ENCODE data around the gene RASSF7. TPM values are rescaled to one million over a fixed set of nuclear protein-coding genes. Genes with fewer than 3 reads are reported as not detected.

RASSF7 gene
- total RNA-seq, 1 donor from 2014 or later: 1.7 TPM

DNA sequence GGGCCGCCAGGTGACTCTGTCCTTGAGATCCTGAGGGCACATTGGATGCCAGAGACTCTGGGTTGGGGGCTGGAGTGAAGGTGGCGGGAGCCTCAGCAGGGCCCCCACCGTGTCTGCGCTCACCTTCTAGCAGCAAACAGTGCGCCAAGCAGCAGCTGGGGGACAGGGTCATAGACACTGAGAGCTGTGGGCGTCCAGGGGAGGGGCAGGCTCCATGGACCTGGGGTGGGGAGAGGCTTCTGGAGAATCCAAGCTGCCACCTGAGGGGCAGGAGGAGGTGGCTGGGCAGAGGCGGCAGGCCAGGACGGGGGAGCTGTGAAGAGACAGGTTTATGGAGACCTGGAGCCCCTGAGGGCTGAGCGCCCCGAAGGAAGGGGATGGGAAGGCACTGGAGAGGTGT, 23.5 kb downstream of the RASSF7 start:
- no peak for DNase-seq (ENCODE audit: low spot score)

GRCh38 chr11:586376-587316, 25.9 kb downstream of the RASSF7 start:
- no peak for DNase-seq (ENCODE audit: low spot score)

GRCh38 chr11:587546-587945, 26.8 kb downstream of the RASSF7 start:
- DNase-seq (ENCODE audit: low spot score): no peak

- no peak for DNase-seq (ENCODE audit: low spot score)
These were observed 27.2 kb downstream of the RASSF7 start for GRCh38 chr11:587978-588380.

- DNase-seq (ENCODE audit: low spot score): no peak
These were observed 29.0 kb downstream of the RASSF7 start for GRCh38 chr11:589798-590197.

- no peak for DNase-seq (ENCODE audit: low spot score)
These were observed 30.2 kb downstream of the RASSF7 start for GRCh38 chr11:590997-591396.

GRCh38 chr11:592501-592900, 31.7 kb downstream of the RASSF7 start:
- DNase-seq (ENCODE audit: low spot score): no peak

GRCh38 chr11:592918-593317, 32.1 kb downstream of the RASSF7 start:
- DNase-seq (ENCODE audit: low spot score): no peak

DNA sequence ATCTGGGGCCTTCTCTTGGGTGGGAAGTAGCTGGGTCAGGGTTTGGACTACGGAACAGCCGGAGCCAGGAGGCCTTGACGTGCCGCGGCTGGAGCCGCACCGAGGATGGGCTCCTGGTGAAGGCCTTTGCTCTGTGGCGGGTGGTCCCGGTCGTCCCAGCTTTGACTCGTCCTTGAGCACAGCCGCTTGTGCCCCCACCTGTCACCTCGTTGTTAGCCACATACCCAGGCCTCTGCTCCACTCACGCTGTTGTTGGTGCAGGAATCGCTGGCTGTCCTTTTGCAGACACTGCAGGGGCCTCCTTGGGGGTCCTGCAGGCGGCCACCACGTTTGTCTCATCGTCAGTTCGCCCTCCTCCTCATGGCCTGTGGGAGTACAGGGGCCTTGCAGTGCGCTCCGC, 32.6 kb downstream of the RASSF7 start:
- DNase-seq (ENCODE audit: low spot score): no peak

- no peak for DNase-seq (ENCODE audit: low spot score)
These were observed 34.6 kb downstream of the RASSF7 start for GRCh38 chr11:595400-595799.

- DNase-seq (ENCODE audit: low spot score): no peak
These were observed 35.6 kb downstream of the RASSF7 start for GRCh38 chr11:596374-596773.

DNA sequence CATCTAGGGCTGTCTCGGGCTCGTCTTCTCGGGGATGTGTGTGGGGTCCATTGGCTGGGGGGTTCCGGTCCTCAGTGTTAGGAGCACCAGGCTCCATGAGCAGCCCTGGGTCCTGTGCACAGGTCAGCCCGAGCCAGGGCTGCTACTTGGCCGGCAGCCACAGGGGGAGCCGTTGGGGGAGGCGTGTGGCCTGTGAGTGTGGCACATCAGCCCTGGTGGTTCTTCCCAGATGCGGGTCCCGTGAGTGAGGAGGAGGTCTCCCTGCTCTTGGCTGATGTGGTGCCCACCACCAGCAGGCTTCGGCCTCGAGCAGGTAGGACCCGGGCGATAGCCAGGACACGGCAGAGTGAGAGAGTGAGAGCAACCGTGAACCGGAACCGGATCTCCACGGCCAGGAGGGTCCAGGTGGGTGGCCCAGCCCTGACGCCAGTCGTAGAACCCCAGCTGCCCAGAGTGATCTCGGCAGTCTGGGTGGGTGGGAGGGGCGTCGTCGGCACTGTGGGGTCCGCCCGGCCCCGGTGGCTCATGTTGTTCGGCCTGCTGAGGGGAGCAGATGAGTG, 36.5 kb downstream of the RASSF7 start:
- DNase-seq (ENCODE audit: low spot score): no peak

DNA sequence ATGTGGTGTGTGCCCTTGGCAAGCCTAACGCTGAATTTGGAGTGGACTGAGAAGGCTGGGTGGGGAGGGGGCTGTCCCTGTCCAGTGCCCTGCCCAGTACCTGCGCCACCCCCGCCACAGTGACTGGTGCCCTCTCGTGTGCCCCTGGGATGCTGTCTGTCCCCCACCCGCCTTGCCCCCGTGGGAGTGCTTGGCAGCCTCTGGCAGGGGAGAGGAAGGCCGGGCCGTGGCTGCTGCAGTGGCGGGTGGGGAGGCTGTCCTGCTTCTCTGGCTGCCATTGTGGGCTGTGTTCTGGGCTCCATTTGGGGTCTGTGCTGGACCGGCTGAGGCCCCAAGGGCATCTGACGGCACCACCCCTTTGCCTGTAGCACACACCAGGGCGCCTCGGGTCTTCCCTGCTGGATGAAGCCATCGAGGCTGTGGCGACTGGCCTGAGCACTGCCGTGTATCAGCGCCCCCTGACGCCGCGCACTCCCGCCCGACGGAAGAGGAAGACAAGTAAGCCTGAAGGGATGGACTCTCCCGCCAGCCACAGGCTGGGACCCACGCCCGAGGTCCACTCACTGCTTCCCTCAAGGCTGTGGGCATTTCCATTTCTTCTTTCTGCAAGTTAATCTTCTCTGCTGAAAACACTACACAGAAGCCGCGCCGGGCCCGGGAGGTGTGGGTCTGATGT, 37.4 kb downstream of the RASSF7 start:
- no peak for DNase-seq (ENCODE audit: low spot score)

GRCh38 chr11:601573-602245, 40.9 kb downstream of the RASSF7 start:
- no peak for DNase-seq (ENCODE audit: low spot score)

DNA sequence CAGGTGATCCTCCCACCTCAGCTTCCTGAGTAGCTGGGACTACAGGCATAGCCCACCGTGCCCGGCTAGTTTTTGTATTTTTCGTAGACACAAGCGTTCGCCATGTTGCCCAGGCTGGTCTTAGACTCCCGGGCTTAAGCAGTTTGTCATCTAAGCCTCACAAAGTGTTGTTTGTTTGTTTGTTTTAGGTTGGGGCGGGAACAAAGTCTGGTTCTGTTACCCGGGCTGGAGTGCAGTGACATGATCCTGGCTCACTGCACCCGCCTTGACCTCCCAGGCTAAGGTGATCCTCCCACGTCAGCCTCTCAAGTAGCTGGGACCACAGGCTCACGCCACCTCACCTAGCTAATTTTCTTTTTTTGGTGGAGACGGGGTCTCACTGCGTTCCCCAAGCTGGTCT, 42.4 kb downstream of the RASSF7 start:
- no peak for DNase-seq (ENCODE audit: low spot score)

DNA sequence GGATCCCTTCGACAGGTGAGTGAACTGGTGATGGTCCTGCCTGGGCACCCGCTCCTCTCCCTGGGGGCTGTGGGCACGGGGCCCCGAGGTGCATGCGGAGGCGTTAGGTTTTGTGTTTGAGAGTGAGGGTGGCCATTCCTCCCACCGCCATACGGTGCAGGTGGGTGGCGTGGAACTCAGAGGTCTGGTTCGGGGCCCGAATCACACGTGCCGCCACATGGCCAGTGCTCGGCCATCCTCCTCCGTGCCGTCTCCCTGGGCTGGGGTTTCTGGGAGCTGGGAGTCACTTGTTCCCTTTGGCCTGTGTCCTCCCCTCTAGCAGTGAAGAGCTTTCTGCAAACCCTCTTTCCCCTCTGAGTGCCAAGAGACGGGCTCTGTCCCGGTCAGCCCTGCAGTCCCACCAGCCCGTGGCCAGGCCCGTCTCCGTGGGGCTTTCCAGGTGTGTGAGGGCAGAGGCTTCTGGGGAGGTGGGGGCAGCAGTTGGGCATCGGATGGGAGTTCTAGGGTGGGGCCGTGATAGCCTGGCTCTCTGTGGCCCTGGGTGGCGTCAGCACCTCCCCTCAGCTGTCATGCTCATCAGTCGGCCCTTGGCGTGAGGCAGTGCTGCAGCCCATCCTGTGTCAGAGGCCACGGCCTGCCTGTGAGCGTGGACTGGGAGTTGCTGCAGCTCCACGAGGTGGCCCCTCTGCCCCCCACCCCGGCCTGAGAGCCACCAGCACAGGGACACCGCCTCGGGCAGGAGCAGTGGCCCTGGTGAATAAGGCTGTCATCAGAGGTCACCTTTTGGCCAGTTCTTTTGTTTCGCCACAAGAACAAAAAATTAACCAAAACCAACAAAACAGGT, 44.7 kb downstream of the RASSF7 start:
- DNase-seq (ENCODE audit: low spot score): no peak

- DNase-seq (ENCODE audit: low spot score): no peak
These were observed 45.5 kb downstream of the RASSF7 start for GRCh38 chr11:606245-606644.

- DNase-seq (ENCODE audit: low spot score): no peak
These were observed 46.4 kb downstream of the RASSF7 start for GRCh38 chr11:607020-607780.

- no peak for DNase-seq (ENCODE audit: low spot score)
These were observed 47.3 kb downstream of the RASSF7 start for GRCh38 chr11:607971-608659.

- no peak for DNase-seq (ENCODE audit: low spot score)
These were observed 48.1 kb downstream of the RASSF7 start for GRCh38 chr11:608791-609251.
